Measurements from ENCODE around the gene ALK. TPM values are rescaled to one million over a fixed set of nuclear protein-coding genes. Genes with fewer than 3 reads are reported as not detected.

Gene ALK
- polyA plus RNA-seq, 1 donor from 2014 or later = not detected

- Mint-ChIP-seq H3K27me3 (no peaks in the 10 kb centered on the region), H3K4me1 (no peaks in the 10 kb centered on the region), H3K4me3 (no peak overlapping the region), H3K9me3 (peaks cover 0 to 1% (median 0%) of the 10 kb centered on the region in 3 donors), H3K36me3 (no peaks in the 10 kb centered on the region), H3K27ac (no peak overlapping the region)
These were observed 331.8 kb downstream of the ALK start for GRCh38 chr2:29589440-29590103.

- Mint-ChIP-seq H3K36me3 (no peaks in the 10 kb centered on the region), H3K27me3 (no peaks in the 10 kb centered on the region), H3K9me3 (peaks cover 0 to 1% (median 0%) of the 10 kb centered on the region in 3 donors), H3K4me1 (peaks cover 0 to 6% (median 2%) of the 10 kb centered on the region in 3 donors), H3K27ac (no peak overlapping the region), H3K4me3 (no peak overlapping the region)
These were observed 333.8 kb downstream of the ALK start for GRCh38 chr2:29587402-29588190.

- Mint-ChIP-seq H3K9me3 (peaks cover 0 to 1% (median 0%) of the 10 kb centered on the region in 3 donors), H3K4me1 (peaks cover 0 to 12% (median 6%) of the 10 kb centered on the region in 3 donors), H3K36me3 (no peaks in the 10 kb centered on the region), H3K27me3 (no peaks in the 10 kb centered on the region), H3K4me3 (no peak overlapping the region), H3K27ac (no peak overlapping the region)
These were observed 334.5 kb downstream of the ALK start for GRCh38 chr2:29586919-29587318.

GRCh38 chr2:29583548-29584156 lies 337.7 kb downstream of the ALK start:
- no peak overlapping the region for H3K4me3 Mint-ChIP-seq
- H3K4me1 Mint-ChIP-seq = peaks cover 0 to 12% (median 9%) of the 10 kb centered on the region in 3 donors
- peaks cover 0 to 1% (median 0%) of the 10 kb centered on the region in 3 donors for H3K9me3 Mint-ChIP-seq
- no peaks in the 10 kb centered on the region for H3K27me3 Mint-ChIP-seq
- H3K36me3 Mint-ChIP-seq = no peaks in the 10 kb centered on the region
- no peak overlapping the region for H3K27ac Mint-ChIP-seq

GRCh38 chr2:29583104-29583503 lies 338.3 kb downstream of the ALK start:
- no peaks in the 10 kb centered on the region for H3K36me3 Mint-ChIP-seq
- peaks cover 0 to 1% (median 0%) of the 10 kb centered on the region in 3 donors for H3K9me3 Mint-ChIP-seq
- H3K4me3 Mint-ChIP-seq = no peak overlapping the region
- no peak overlapping the region for H3K27ac Mint-ChIP-seq
- H3K27me3 Mint-ChIP-seq = no peaks in the 10 kb centered on the region
- H3K4me1 Mint-ChIP-seq = peaks cover 0 to 12% (median 9%) of the 10 kb centered on the region in 3 donors

- Mint-ChIP-seq H3K4me3 (no peak overlapping the region), H3K4me1 (peaks cover 0 to 12% (median 9%) of the 10 kb centered on the region in 3 donors), H3K9me3 (no peaks in the 10 kb centered on the region), H3K27me3 (no peaks in the 10 kb centered on the region), H3K36me3 (no peaks in the 10 kb centered on the region), H3K27ac (no peak overlapping the region)
These were observed 339.3 kb downstream of the ALK start for GRCh38 chr2:29582062-29582461.

GRCh38 chr2:29580223-29580622 lies 341.2 kb downstream of the ALK start:
- Mint-ChIP-seq H3K27ac (no peak overlapping the region), H3K4me1 (peaks cover 0 to 12% (median 9%) of the 10 kb centered on the region in 3 donors), H3K4me3 (no peak overlapping the region), H3K9me3 (no peaks in the 10 kb centered on the region), H3K27me3 (no peaks in the 10 kb centered on the region), H3K36me3 (no peaks in the 10 kb centered on the region)

GRCh38 chr2:29579495-29580169 lies 341.8 kb downstream of the ALK start:
- H3K4me1 Mint-ChIP-seq = peaks cover 0 to 12% (median 9%) of the 10 kb centered on the region in 3 donors
- H3K27me3 Mint-ChIP-seq = peaks cover 1% of the 10 kb centered on the region
- H3K36me3 Mint-ChIP-seq = no peaks in the 10 kb centered on the region
- H3K4me3 Mint-ChIP-seq = no peak overlapping the region
- H3K27ac Mint-ChIP-seq = no peak overlapping the region
- no peaks in the 10 kb centered on the region for H3K9me3 Mint-ChIP-seq

- no peak overlapping the region for H3K27ac Mint-ChIP-seq
- H3K4me3 Mint-ChIP-seq = no peak overlapping the region
- H3K27me3 Mint-ChIP-seq = peaks cover 1% of the 10 kb centered on the region
- H3K4me1 Mint-ChIP-seq = peaks cover 0 to 8% (median 7%) of the 10 kb centered on the region in 3 donors
- no peaks in the 10 kb centered on the region for H3K9me3 Mint-ChIP-seq
- no peaks in the 10 kb centered on the region for H3K36me3 Mint-ChIP-seq
These were observed 343.2 kb downstream of the ALK start for GRCh38 chr2:29578084-29578598.

- Mint-ChIP-seq H3K27me3 (peaks cover 5% of the 10 kb centered on the region), H3K4me1 (no peaks in the 10 kb centered on the region), H3K9me3 (no peaks in the 10 kb centered on the region), H3K27ac (no peak overlapping the region), H3K36me3 (no peaks in the 10 kb centered on the region), H3K4me3 (no peak overlapping the region)
These were observed 345.2 kb downstream of the ALK start for GRCh38 chr2:29576231-29576630.

GRCh38 chr2:29575370-29575890 lies 346.0 kb downstream of the ALK start:
- no peaks in the 10 kb centered on the region for H3K36me3 Mint-ChIP-seq
- no peak overlapping the region for H3K4me3 Mint-ChIP-seq
- no peaks in the 10 kb centered on the region for H3K9me3 Mint-ChIP-seq
- no peak overlapping the region for H3K27ac Mint-ChIP-seq
- H3K27me3 Mint-ChIP-seq = peaks cover 5% of the 10 kb centered on the region
- no peaks in the 10 kb centered on the region for H3K4me1 Mint-ChIP-seq

- H3K4me3 Mint-ChIP-seq = no peak overlapping the region
- H3K36me3 Mint-ChIP-seq = no peaks in the 10 kb centered on the region
- H3K27ac Mint-ChIP-seq = no peak overlapping the region
- H3K27me3 Mint-ChIP-seq = peaks cover 5% of the 10 kb centered on the region
- H3K9me3 Mint-ChIP-seq = peaks cover 0 to 3% (median 0%) of the 10 kb centered on the region in 3 donors
- H3K4me1 Mint-ChIP-seq = no peaks in the 10 kb centered on the region
These were observed 347.8 kb downstream of the ALK start for GRCh38 chr2:29573612-29574011.

- H3K27me3 Mint-ChIP-seq = peaks cover 5% of the 10 kb centered on the region
- H3K4me3 Mint-ChIP-seq = no peak overlapping the region
- peaks cover 0 to 3% (median 0%) of the 10 kb centered on the region in 3 donors for H3K9me3 Mint-ChIP-seq
- H3K4me1 Mint-ChIP-seq = no peaks in the 10 kb centered on the region
- no peaks in the 10 kb centered on the region for H3K36me3 Mint-ChIP-seq
- H3K27ac Mint-ChIP-seq = no peak overlapping the region
These were observed 348.2 kb downstream of the ALK start for GRCh38 chr2:29573147-29573546.

- Mint-ChIP-seq H3K4me3 (no peak overlapping the region), H3K27me3 (peaks cover 5% of the 10 kb centered on the region), H3K27ac (no peak overlapping the region), H3K9me3 (peaks cover 0 to 3% (median 0%) of the 10 kb centered on the region in 3 donors), H3K4me1 (no peaks in the 10 kb centered on the region), H3K36me3 (no peaks in the 10 kb centered on the region)
These were observed 350.8 kb downstream of the ALK start for GRCh38 chr2:29570539-29570938.
